BE2C (cell line): ENCODE results near the gene TDRD9.

Experiments
- DNase-seq: peaks from one replicate; pipeline ENCODE4 v3.0.0-alpha.2; 2020
- H3K27me3 ChIP-seq: fragments of 250-450 bp; sonication (Bioruptor Pico); 2 replicates; pipeline ENCODE4 v1.5.1; 2020; ENCODE audit warnings: mild to moderate bottlenecking
- H3K36me3 ChIP-seq: fragments of 250-450 bp; sonication (Bioruptor Pico); 2 replicates; pipeline ENCODE4 v1.5.1; 2020; ENCODE audit warnings: mild to moderate bottlenecking
- H3K4me1 ChIP-seq: fragments of 250-450 bp; sonication (Bioruptor Pico); 2 replicates; pipeline ENCODE4 v1.5.1; 2020
- H3K4me3 ChIP-seq: 2 replicates; pipeline ENCODE4 v1.5.1; 2011; ENCODE audit warnings: low read depth, low read length
- H3K9me3 ChIP-seq: fragments of 250-450 bp; sonication (Bioruptor Pico); 2 replicates; pipeline ENCODE4 v1.5.1; 2020
- CTCF ChIP-seq: IDR thresholded peaks from 2 replicates; pipeline ENCODE4 v1.5.1; 2012; ENCODE audit warnings: mild to moderate bottlenecking, low read depth, low read length

Gene TDRD9

GRCh38 chr14:104085889-104086201, 157.6 kb downstream of the TDRD9 start:
- no peaks in the 10 kb centered on the region for H3K27me3 ChIP-seq
- no peaks in the 10 kb centered on the region for H3K36me3 ChIP-seq
- H3K9me3 ChIP-seq = no peaks in the 10 kb centered on the region
- no peak for DNase-seq
- H3K4me1 ChIP-seq = no peaks in the 10 kb centered on the region
- no peak overlapping the region for H3K4me3 ChIP-seq
- TF ChIP-seq CTCF = no peak

GRCh38 chr14:104086210-104086660, 158.0 kb downstream of the TDRD9 start:
- Histone ChIP-seq H3K4me1 (no peaks in the 10 kb centered on the region), H3K36me3 (no peaks in the 10 kb centered on the region), H3K4me3 (no peak overlapping the region), H3K9me3 (no peaks in the 10 kb centered on the region), H3K27me3 (no peaks in the 10 kb centered on the region)
- no peak for TF ChIP-seq CTCF
- peak; percentile 7 for DNase-seq

GRCh38 chr14:104086661-104087461, 158.6 kb downstream of the TDRD9 start:
- TF ChIP-seq CTCF = no peak
- DNase-seq = peak; percentile 6
- Histone ChIP-seq H3K4me1 (no peaks in the 10 kb centered on the region), H3K9me3 (no peaks in the 10 kb centered on the region), H3K36me3 (no peaks in the 10 kb centered on the region), H3K4me3 (no peak overlapping the region), H3K27me3 (no peaks in the 10 kb centered on the region)

GRCh38 chr14:104087505-104087904, 159.2 kb downstream of the TDRD9 start:
- Histone ChIP-seq H3K4me1 (no peaks in the 10 kb centered on the region), H3K9me3 (no peaks in the 10 kb centered on the region), H3K4me3 (no peak overlapping the region), H3K36me3 (no peaks in the 10 kb centered on the region), H3K27me3 (no peaks in the 10 kb centered on the region)
- peak; percentile 7 for DNase-seq
- TF ChIP-seq CTCF = no peak

GRCh38 chr14:104087981-104088850, 160.0 kb downstream of the TDRD9 start:
- TF ChIP-seq CTCF = no peak
- H3K4me1 ChIP-seq = no peaks in the 10 kb centered on the region
- H3K9me3 ChIP-seq = no peaks in the 10 kb centered on the region
- H3K27me3 ChIP-seq = no peaks in the 10 kb centered on the region
- DNase-seq = peak; percentile 12
- H3K4me3 ChIP-seq = no peak overlapping the region
- no peaks in the 10 kb centered on the region for H3K36me3 ChIP-seq
